Lower leg skin (tissue), 3 donors: ENCODE measurements around the gene S100Z.

Experiments
- POLR2A ChIP-seq, 2 donors: fragments of 450-650 bp; IDR thresholded peaks; one replicate each; pipeline ENCODE4 v1.6.1; 2016 to 2017; ENCODE audit warnings: antibody characterized with exemption in 2 of 2, mild to moderate bottlenecking in 1 of 2, moderate library complexity in 1 of 2
- TF ChIP-seq, protein P1 (sequence below), 3 donors: fragments of 450-650 bp; IDR thresholded peaks; one replicate each; pipeline ENCODE4 v1.5.1; 2016; ENCODE audit warnings: antibody characterized with exemption in 3 of 3, mild to moderate bottlenecking in 3 of 3, moderate library complexity in 2 of 3

- TF ChIP-seq, protein P1, sequence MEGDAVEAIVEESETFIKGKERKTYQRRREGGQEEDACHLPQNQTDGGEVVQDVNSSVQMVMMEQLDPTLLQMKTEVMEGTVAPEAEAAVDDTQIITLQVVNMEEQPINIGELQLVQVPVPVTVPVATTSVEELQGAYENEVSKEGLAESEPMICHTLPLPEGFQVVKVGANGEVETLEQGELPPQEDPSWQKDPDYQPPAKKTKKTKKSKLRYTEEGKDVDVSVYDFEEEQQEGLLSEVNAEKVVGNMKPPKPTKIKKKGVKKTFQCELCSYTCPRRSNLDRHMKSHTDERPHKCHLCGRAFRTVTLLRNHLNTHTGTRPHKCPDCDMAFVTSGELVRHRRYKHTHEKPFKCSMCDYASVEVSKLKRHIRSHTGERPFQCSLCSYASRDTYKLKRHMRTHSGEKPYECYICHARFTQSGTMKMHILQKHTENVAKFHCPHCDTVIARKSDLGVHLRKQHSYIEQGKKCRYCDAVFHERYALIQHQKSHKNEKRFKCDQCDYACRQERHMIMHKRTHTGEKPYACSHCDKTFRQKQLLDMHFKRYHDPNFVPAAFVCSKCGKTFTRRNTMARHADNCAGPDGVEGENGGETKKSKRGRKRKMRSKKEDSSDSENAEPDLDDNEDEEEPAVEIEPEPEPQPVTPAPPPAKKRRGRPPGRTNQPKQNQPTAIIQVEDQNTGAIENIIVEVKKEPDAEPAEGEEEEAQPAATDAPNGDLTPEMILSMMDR (IDR thresholded peaks at IDR 0.05), result no peak
- TF ChIP-seq POLR2A (IDR thresholded peaks at IDR 0.05), result no peak
Observed at GRCh38 chr5:76867038-76867437, 17.2 kb downstream of the S100Z start.
